Tibial nerve (tissue), 4 donors: ENCODE measurements around the gene PYROXD2. TPM values are rescaled to one million over a fixed set of nuclear protein-coding genes. Genes with fewer than 3 reads are reported as not detected.
"Not testable (repeated sequence)": the region's sequence is repeated elsewhere in the genome, so short reads cannot be mapped to it uniquely, and the experiment has no call there.

Source experiments
- DNase-seq, 2 donors: peaks; one replicate each; pipeline ENCODE4 v3.0.0-alpha.2; 2019; ENCODE audit warnings: low spot score in 2 of 2
- H3K27ac ChIP-seq, 4 donors: fragments of 200-600 bp; sonication (generic) in 3 of 4; one replicate each; pipeline ENCODE4 v1.5.1; 2017 to 2019; ENCODE audit warnings: mild to moderate bottlenecking in 1 of 4
- H3K27me3 ChIP-seq, 2 donors: fragments of 200-600 bp; sonication (generic) in 1 of 2; one replicate each; pipeline versions ENCODE4 v1.5.1 to v1.6.0; 2017 to 2019
- H3K36me3 ChIP-seq, 3 donors: fragments of 200-600 bp; sonication (generic); one replicate each; pipeline ENCODE4 v1.5.1; 2018 to 2019
- H3K4me1 ChIP-seq, 4 donors: fragments of 200-600 bp; sonication (generic) in 3 of 4; one replicate each; pipeline ENCODE4 v1.5.1; 2017 to 2019
- H3K4me3 ChIP-seq, 4 donors: fragments of 200-600 bp; sonication (generic) in 3 of 4; one replicate each; pipeline ENCODE4 v1.5.1; 2017 to 2019; ENCODE audit warnings: mild to moderate bottlenecking in 1 of 4, moderate library complexity in 1 of 4
- H3K9me3 ChIP-seq, 4 donors: fragments of 200-600 bp; sonication (generic) in 3 of 4; one replicate each; pipeline ENCODE4 v1.5.1; 2017 to 2019
- CTCF ChIP-seq, 5 experiments: fragments of 200-600 bp in 3 of 5; fragments of 450-650 bp in 2 of 5; sonication (generic) in 3 of 5; IDR thresholded peaks; one replicate each; pipeline ENCODE4 v1.5.1; 2016 to 2019; ENCODE audit warnings: antibody characterized with exemption in 5 of 5, mild to moderate bottlenecking in 3 of 5, moderate library complexity in 2 of 5
- EP300 ChIP-seq, 2 donors: sonication (generic); formaldehyde crosslinking; IDR thresholded peaks; one replicate each; pipeline ENCODE4 v1.6.1; 2017; ENCODE audit warnings: antibody characterized with exemption in 2 of 2, mild to moderate bottlenecking in 1 of 2
- POLR2A ChIP-seq, 2 donors: fragments of 450-650 bp; IDR thresholded peaks; one replicate each; pipeline ENCODE4 v1.6.1; 2017; ENCODE audit warnings: antibody characterized with exemption in 2 of 2, mild to moderate bottlenecking in 2 of 2, moderate library complexity in 2 of 2
- WGBS, 2 donors: methylation state at CpG; one replicate each; pipeline ENCODE4 v1.1.5; 2018; 5-methylcytosine and 5-hydroxymethylcytosine counted together
- total RNA-seq, 4 donors: library from RNA; depleted of rRNA; stranded (reverse); fragments of >200 nt; gene quantifications; one replicate each; pipeline ENCODE4 v1.1.0, GENCODE V29; 2016

The PYROXD2 gene
- total RNA-seq, 4 donors from 2014 or later = 14.2 to 27.0 (median 20.8) TPM

- WGBS, 2 donors = 23 to 37% methylated on average over 6 of the region's 6 CpGs
- H3K36me3 ChIP-seq = no peaks in the 10 kb centered on the region
- peaks cover 0 to 16% (median 3%) of the 10 kb centered on the region in 4 donors for H3K9me3 ChIP-seq
- H3K27ac ChIP-seq = no peak overlapping the region
- H3K27me3 ChIP-seq = no peaks in the 10 kb centered on the region
- H3K4me1 ChIP-seq = peaks cover 0 to 20% (median 0%) of the 10 kb centered on the region in 4 donors
- no peak overlapping the region for H3K4me3 ChIP-seq
- DNase-seq = peak; percentile 72 to 86
- TF ChIP-seq EP300 (IDR thresholded peaks at IDR 0.05) (peak; percentile 51 to 84), CTCF (IDR thresholded peaks at IDR 0.05) (no peak)
These were observed 70.4 kb downstream of the PYROXD2 start for GRCh38 chr10:98344589-98345038.

DNA sequence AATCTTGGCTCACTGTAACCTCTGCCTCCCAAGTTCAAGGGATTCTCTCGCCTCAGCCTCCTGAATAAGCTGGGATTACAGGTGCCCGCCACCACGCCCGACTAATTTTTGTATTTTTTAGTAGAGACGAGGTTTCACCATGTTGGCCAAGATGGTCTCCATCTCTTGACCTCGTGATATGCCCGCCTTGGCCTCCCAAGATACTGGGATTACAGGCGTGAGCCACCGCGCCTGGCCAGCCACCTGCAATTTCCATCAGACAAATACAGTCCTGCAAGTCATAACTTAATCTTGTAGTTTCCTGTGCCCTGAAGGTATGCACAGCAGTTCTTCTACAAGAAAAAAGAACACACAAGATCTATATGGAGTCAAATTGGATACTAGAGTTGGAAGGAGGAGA lies 73.3 kb downstream of the PYROXD2 start:
- not testable (repeated sequence) for H3K4me3 ChIP-seq, DNase-seq, H3K27ac ChIP-seq, H3K9me3 ChIP-seq, H3K27me3 ChIP-seq, H3K36me3 ChIP-seq
- H3K4me1 ChIP-seq = peaks cover 0 to 23% (median 0%) of the 10 kb centered on the region in 4 donors
- 95 to 96% methylated on average over 10 of the region's 10 CpGs for WGBS, 2 donors

GRCh38 chr10:98340940-98341310 lies 74.1 kb downstream of the PYROXD2 start:
- Histone ChIP-seq H3K4me3 (no peak overlapping the region), H3K9me3 (no peaks in the 10 kb centered on the region), H3K27ac (no peak overlapping the region), H3K27me3 (no peaks in the 10 kb centered on the region), H3K4me1 (peaks cover 0 to 23% (median 0%) of the 10 kb centered on the region in 4 donors), H3K36me3 (no peaks in the 10 kb centered on the region)
- 19 to 30% methylated on average over 2 of the region's 2 CpGs for WGBS, 2 donors
- DNase-seq = no peak
- no peak for TF ChIP-seq POLR2A (IDR thresholded peaks at IDR 0.05)
- no peak for TF ChIP-seq EP300 (IDR thresholded peaks at IDR 0.05)
- no peak for TF ChIP-seq CTCF (IDR thresholded peaks at IDR 0.05)

GRCh38 chr10:98340261-98340939 lies 74.6 kb downstream of the PYROXD2 start:
- H3K27ac ChIP-seq = no peak overlapping the region
- no peak for DNase-seq
- no peaks in the 10 kb centered on the region for H3K27me3 ChIP-seq
- TF ChIP-seq CTCF (IDR thresholded peaks at IDR 0.05) (no peak), EP300 (IDR thresholded peaks at IDR 0.05) (no peak), POLR2A (IDR thresholded peaks at IDR 0.05) (no peak)
- H3K4me1 ChIP-seq = peaks cover 0 to 23% (median 0%) of the 10 kb centered on the region in 4 donors
- no peak overlapping the region for H3K4me3 ChIP-seq
- H3K9me3 ChIP-seq = no peaks in the 10 kb centered on the region
- H3K36me3 ChIP-seq = no peaks in the 10 kb centered on the region
- 55 to 60% methylated on average over 8 of the region's 8 CpGs for WGBS, 2 donors

DNA sequence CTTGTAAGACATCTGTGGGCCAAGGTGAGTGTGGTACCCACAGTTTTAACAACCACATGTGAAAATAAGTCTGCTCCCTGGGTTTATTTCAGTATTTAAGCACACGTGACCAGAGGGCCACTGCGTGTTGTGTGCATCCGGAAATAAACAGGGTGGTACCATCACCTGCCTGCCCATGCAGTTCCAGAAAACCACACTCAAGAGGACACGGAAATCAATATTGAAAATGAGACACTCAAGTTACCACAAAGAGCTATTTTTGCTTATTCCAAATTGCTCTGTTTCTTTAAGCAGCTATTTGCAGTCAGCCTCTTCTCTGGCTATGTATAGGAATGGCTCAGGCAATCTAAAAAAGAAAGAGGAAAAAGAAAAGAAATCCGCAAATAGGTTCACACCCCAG lies 75.2 kb downstream of the PYROXD2 start:
- no peak for DNase-seq
- H3K4me3 ChIP-seq = no peak overlapping the region
- H3K27ac ChIP-seq = no peak overlapping the region
- H3K9me3 ChIP-seq = no peaks in the 10 kb centered on the region
- no peak for TF ChIP-seq CTCF (IDR thresholded peaks at IDR 0.05)
- TF ChIP-seq POLR2A (IDR thresholded peaks at IDR 0.05) = no peak
- TF ChIP-seq EP300 (IDR thresholded peaks at IDR 0.05) = no peak
- H3K4me1 ChIP-seq = peaks cover 0 to 17% (median 0%) of the 10 kb centered on the region in 4 donors
- 79 to 83% methylated on average over 5 of the region's 5 CpGs for WGBS, 2 donors
- H3K27me3 ChIP-seq = no peaks in the 10 kb centered on the region
- no peaks in the 10 kb centered on the region for H3K36me3 ChIP-seq
